GM13976 (cell line): ENCODE results near the gene SLC25A14.
"Not testable (repeated sequence)": the region's sequence is repeated elsewhere in the genome, so short reads cannot be mapped to it uniquely, and the experiment has no call there.

Experiments used
- DNase-seq: peaks from one replicate; pipeline ENCODE4 v3.0.0; 2012; ENCODE audit warnings: low spot score
- CTCF ChIP-seq: IDR thresholded peaks from 2 replicates; pipeline ENCODE4 v1.5.1; 2012; ENCODE audit warnings: borderline replicate concordance, mild to moderate bottlenecking; ENCODE audit not compliant: insufficient read depth; ENCODE audit errors: extremely low read depth, missing control alignments, control extremely low read depth
- in situ Hi-C: fragments of 300-500 bp; cut with MboI; formaldehyde crosslinking; loops from one replicate; pipeline ENCODE4 v1.12.0; 2022; ENCODE audit warnings: low sequenced_read_pairs, mixed read lengths, inconsistent platforms; ENCODE audit not compliant: unreplicated experiment

SLC25A14 gene

GRCh38 chrX:130336531-130336930 is 3.2 kb upstream of the SLC25A14 start:
- in situ Hi-C loops: loop anchor here (25.0 kb wide), 1 partner anchor 576 kb away; the partner anchor contains the start of gene ENOX2
- DNase-seq: no peak

GRCh38 chrX:130338869-130339268 is 850 bp upstream of the SLC25A14 start:
- DNase-seq: not testable (repeated sequence)
- in situ Hi-C loops: loop anchor here (25.0 kb wide), 1 partner anchor 573 kb away; the partner anchor contains the start of gene ENOX2

More at GRCh38 chrX:130336531-130336930, 3.2 kb upstream of the SLC25A14 start:
- no peak for TF ChIP-seq CTCF

GRCh38 chrX:130340271-130340670 is 552 bp downstream of the SLC25A14 start:
- no peak for TF ChIP-seq CTCF
- in situ Hi-C loops: loop anchor here (25.0 kb wide), 1 partner anchor 572 kb away; the partner anchor contains the start of gene ENOX2
- DNase-seq: no peak

- in situ Hi-C loops: loop anchor here (25.0 kb wide), 1 partner anchor 569 kb away; the partner anchor contains the start of gene ENOX2
- no peak for TF ChIP-seq CTCF
- no peak for DNase-seq
These were observed 3.7 kb downstream of the SLC25A14 start for GRCh38 chrX:130343411-130343810.

GRCh38 chrX:130347321-130347720 is 7.6 kb downstream of the SLC25A14 start:
- in situ Hi-C loops: loop anchor here (25.0 kb wide), 1 partner anchor 565 kb away; the partner anchor contains the start of gene ENOX2
- TF ChIP-seq CTCF: no peak
- no peak for DNase-seq

GRCh38 chrX:130351567-130351966 is 11.8 kb downstream of the SLC25A14 start:
- TF ChIP-seq CTCF: no peak
- DNase-seq: no peak
- in situ Hi-C loops: no loop called here

- in situ Hi-C loops, DNase-seq: not testable (repeated sequence)
These were observed 12.3 kb downstream of the SLC25A14 start for GRCh38 chrX:130352050-130352449.

GRCh38 chrX:130376077-130376476 is 36.4 kb downstream of the SLC25A14 start:
- no peak for TF ChIP-seq CTCF
- no peak for DNase-seq
- in situ Hi-C loops: no loop called here
